ENCODE measurements around the gene EDA. TPM values are rescaled to one million over a fixed set of nuclear protein-coding genes. Genes with fewer than 3 reads are reported as not detected.
"Not testable (repeated sequence)": the region's sequence is repeated elsewhere in the genome, so short reads cannot be mapped to it uniquely, and the experiment has no call there.

EDA gene
- total RNA-seq, 2 experiments from 2014 or later, result 1.8 to 3.9 TPM

DNA sequence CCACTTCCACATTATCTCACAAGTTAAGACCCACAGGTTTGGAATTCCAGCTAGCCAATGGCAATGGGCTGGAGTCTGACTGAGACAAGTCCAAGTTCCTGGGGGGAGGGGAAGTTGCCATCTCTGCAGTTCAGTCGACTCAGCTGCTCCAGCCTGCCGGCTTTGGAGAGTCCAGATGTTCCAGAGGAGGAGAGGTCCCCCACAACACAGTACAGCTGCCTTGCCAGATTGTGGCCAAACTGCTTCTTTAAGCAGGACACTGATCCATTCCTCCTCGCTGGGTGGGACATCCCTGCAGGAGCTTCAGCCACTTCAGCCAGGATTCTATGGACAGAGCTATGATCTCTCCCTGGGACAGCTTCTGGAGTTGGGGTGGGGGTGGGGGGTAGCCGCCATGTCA, 199.2 kb downstream of the EDA start:
- CTCF ChIA-PET (ENCODE audit: unreplicated experiment), result no interaction called here
- Histone ChIP-seq H3K79me2 (ENCODE audit: insufficient read depth, low read depth, low read length) (no peaks in the 10 kb centered on the region), H3K9me2 (ENCODE audit: insufficient read depth, low read length) (no peaks in the 10 kb centered on the region), H3K27ac (ENCODE audit: low read depth, low read length, poor library complexity, severe bottlenecking) (no peak overlapping the region), H2AFZ (ENCODE audit: low read length) (no peak overlapping the region), H3K4me1 (ENCODE audit: insufficient read depth, low read length, poor library complexity, severe bottlenecking) (no peaks in the 10 kb centered on the region), H3K9me3 (ENCODE audit: low read length) (no peaks in the 10 kb centered on the region), H3K4me3 (ENCODE audit: low read depth, low read length, poor library complexity, severe bottlenecking) (no peak overlapping the region), H3K36me3 (ENCODE audit: insufficient read depth, low read length) (no peaks in the 10 kb centered on the region), H4K20me1 (ENCODE audit: insufficient read depth, low read length) (no peaks in the 10 kb centered on the region), H3K4me2 (ENCODE audit: low read length) (no peak overlapping the region)
- POLR2A ChIA-PET, result no interaction called here
- intact Hi-C loops (cut with micrococcal nuclease; ENCODE audit: unreplicated experiment), result no loop called here
- no peak for DNase-seq (ENCODE audit: low spot score)
- BruUV-seq (replicated peaks), result no TSS peak
- TF ChIP-seq, protein P1, sequence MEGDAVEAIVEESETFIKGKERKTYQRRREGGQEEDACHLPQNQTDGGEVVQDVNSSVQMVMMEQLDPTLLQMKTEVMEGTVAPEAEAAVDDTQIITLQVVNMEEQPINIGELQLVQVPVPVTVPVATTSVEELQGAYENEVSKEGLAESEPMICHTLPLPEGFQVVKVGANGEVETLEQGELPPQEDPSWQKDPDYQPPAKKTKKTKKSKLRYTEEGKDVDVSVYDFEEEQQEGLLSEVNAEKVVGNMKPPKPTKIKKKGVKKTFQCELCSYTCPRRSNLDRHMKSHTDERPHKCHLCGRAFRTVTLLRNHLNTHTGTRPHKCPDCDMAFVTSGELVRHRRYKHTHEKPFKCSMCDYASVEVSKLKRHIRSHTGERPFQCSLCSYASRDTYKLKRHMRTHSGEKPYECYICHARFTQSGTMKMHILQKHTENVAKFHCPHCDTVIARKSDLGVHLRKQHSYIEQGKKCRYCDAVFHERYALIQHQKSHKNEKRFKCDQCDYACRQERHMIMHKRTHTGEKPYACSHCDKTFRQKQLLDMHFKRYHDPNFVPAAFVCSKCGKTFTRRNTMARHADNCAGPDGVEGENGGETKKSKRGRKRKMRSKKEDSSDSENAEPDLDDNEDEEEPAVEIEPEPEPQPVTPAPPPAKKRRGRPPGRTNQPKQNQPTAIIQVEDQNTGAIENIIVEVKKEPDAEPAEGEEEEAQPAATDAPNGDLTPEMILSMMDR (conservative IDR thresholded peaks at IDR 0.05; ENCODE audit: low read length), result no peak
- no peak for TF ChIP-seq EZH2phosphoT487 (IDR thresholded peaks at IDR 0.05; ENCODE audit: borderline replicate concordance, low read depth, low read length)

DNA sequence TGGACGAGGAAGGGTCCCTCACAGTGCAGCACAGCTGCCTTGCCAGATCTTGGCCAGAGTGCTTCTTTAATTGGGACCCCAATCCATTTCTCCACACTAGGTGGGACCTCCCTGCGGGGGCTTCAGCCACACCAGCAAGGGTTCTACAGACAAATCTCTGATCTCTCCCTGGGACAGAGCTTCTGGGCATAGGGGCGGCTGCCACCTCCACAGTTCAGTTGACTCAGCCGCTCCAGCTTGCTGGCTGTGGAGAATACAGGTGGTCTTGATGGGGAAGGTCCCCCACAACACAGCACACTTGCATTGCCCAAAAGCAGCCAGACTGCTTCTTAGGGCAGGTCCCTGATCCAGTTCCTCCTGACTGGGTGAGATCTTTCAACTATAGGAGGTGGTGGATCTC, 199.6 kb downstream of the EDA start:
- Histone ChIP-seq H3K27ac (ENCODE audit: low read depth, low read length, poor library complexity, severe bottlenecking) (no peak overlapping the region), H3K79me2 (ENCODE audit: insufficient read depth, low read depth, low read length) (no peaks in the 10 kb centered on the region), H2AFZ (ENCODE audit: low read length) (no peak overlapping the region), H3K9me2 (ENCODE audit: insufficient read depth, low read length) (no peaks in the 10 kb centered on the region), H3K4me3 (ENCODE audit: low read depth, low read length, poor library complexity, severe bottlenecking) (no peak overlapping the region), H3K9me3 (ENCODE audit: low read length) (no peaks in the 10 kb centered on the region), H3K36me3 (ENCODE audit: insufficient read depth, low read length) (no peaks in the 10 kb centered on the region), H3K4me1 (ENCODE audit: insufficient read depth, low read length, poor library complexity, severe bottlenecking) (no peaks in the 10 kb centered on the region), H3K4me2 (ENCODE audit: low read length) (no peak overlapping the region), H4K20me1 (ENCODE audit: insufficient read depth, low read length) (no peaks in the 10 kb centered on the region)
- POLR2A ChIA-PET, result no interaction called here
- CTCF ChIA-PET (ENCODE audit: unreplicated experiment), result no interaction called here
- DNase-seq (ENCODE audit: low spot score), result no peak
- no TSS peak for BruUV-seq (replicated peaks)
- intact Hi-C loops (cut with micrococcal nuclease; ENCODE audit: unreplicated experiment), result no loop called here
- TF ChIP-seq, protein P1 (conservative IDR thresholded peaks at IDR 0.05; ENCODE audit: low read length), result no peak
- TF ChIP-seq EZH2phosphoT487 (IDR thresholded peaks at IDR 0.05; ENCODE audit: borderline replicate concordance, low read depth, low read length), result no peak

DNA sequence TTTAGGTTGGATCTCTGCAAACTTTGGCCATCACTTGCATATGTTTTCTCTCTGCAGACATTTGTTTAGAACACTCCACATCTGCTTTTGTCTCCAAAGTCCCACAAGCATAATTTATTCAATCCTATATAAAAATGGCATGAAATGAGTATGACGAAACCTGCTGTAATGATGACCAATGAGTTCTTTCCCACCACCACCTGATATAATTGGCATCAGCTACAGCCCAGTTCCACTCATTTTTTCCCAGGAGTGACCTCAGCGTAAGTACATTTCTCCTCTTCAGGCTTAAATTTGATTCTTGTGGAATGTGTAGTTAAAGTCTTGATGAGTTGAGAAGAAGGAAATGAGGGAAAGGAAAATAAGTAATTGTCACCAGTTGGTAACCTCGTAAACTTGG, 228.7 kb downstream of the EDA start:
- TF ChIP-seq, protein P1 (conservative IDR thresholded peaks at IDR 0.05; ENCODE audit: low read length), result no peak
- TF ChIP-seq EZH2phosphoT487 (IDR thresholded peaks at IDR 0.05; ENCODE audit: borderline replicate concordance, low read depth, low read length), result no peak
- POLR2A ChIA-PET, result interaction anchor here (0.7 kb wide), 1 partner anchor 348 kb away, joined by 3 read pairs; no protein-coding TSS in a partner anchor
- no TSS peak for BruUV-seq (replicated peaks)

DNA sequence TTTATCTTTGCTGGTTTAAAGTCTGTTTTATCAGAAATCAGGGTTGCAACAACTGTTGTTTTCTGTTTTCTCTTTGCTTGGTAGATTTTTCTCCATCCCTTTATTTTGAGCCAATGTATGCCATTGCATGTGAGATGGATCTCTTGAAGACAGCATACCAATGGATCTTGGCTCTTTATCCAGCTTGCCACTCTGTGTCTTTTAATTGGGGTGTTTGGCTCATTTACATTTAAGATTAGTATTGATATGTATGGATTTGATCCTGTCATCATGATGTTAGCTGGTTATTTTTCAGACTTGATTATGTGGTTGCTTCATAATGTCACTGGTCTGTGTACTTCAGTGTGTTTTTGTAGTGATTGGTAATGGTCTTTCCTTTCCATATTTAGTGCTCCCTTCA, 244.1 kb downstream of the EDA start:
- DNase-seq (ENCODE audit: low spot score); CTCF ChIA-PET (ENCODE audit: unreplicated experiment); H3K9me3 ChIP-seq (ENCODE audit: low read length); H3K9me2 ChIP-seq (ENCODE audit: insufficient read depth, low read length); H3K36me3 ChIP-seq (ENCODE audit: insufficient read depth, low read length); POLR2A ChIA-PET; H3K4me3 ChIP-seq (ENCODE audit: low read depth, low read length, poor library complexity, severe bottlenecking); H2AFZ ChIP-seq (ENCODE audit: low read length); H3K4me2 ChIP-seq (ENCODE audit: low read length); H3K4me1 ChIP-seq (ENCODE audit: insufficient read depth, low read length, poor library complexity, severe bottlenecking); intact Hi-C loops (cut with micrococcal nuclease; ENCODE audit: unreplicated experiment); H4K20me1 ChIP-seq (ENCODE audit: insufficient read depth, low read length); H3K79me2 ChIP-seq (ENCODE audit: insufficient read depth, low read depth, low read length); BruUV-seq (replicated peaks); H3K27ac ChIP-seq (ENCODE audit: low read depth, low read length, poor library complexity, severe bottlenecking): not testable (repeated sequence)

More for the DNA sequence above, 228.7 kb downstream of the EDA start:
- Histone ChIP-seq H3K4me2 (ENCODE audit: low read length) (no peak overlapping the region), H3K79me2 (ENCODE audit: insufficient read depth, low read depth, low read length) (no peaks in the 10 kb centered on the region), H3K9me3 (ENCODE audit: low read length) (no peaks in the 10 kb centered on the region), H3K36me3 (ENCODE audit: insufficient read depth, low read length) (no peaks in the 10 kb centered on the region), H4K20me1 (ENCODE audit: insufficient read depth, low read length) (no peaks in the 10 kb centered on the region), H3K27ac (ENCODE audit: low read depth, low read length, poor library complexity, severe bottlenecking) (no peak overlapping the region), H3K4me3 (ENCODE audit: low read depth, low read length, poor library complexity, severe bottlenecking) (no peak overlapping the region), H3K9me2 (ENCODE audit: insufficient read depth, low read length) (no peaks in the 10 kb centered on the region), H3K4me1 (ENCODE audit: insufficient read depth, low read length, poor library complexity, severe bottlenecking) (no peaks in the 10 kb centered on the region), H2AFZ (ENCODE audit: low read length) (no peak overlapping the region)
- intact Hi-C loops (cut with micrococcal nuclease; ENCODE audit: unreplicated experiment), result no loop called here
- DNase-seq (ENCODE audit: low spot score), result no peak
- CTCF ChIA-PET (ENCODE audit: unreplicated experiment), result no interaction called here

Data from OCI-LY7 (cell line).